Iris pigment epithelial cell (primary cell): ENCODE data around the gene UFM1.
"Not testable (repeated sequence)": the region's sequence is repeated elsewhere in the genome, so short reads cannot be mapped to it uniquely, and the experiment has no call there.

Source experiments
- DNase-seq: peaks from one replicate; pipeline ENCODE4 v3.0.0-alpha.2; 2011; ENCODE audit warnings: low read depth

Gene UFM1

DNA sequence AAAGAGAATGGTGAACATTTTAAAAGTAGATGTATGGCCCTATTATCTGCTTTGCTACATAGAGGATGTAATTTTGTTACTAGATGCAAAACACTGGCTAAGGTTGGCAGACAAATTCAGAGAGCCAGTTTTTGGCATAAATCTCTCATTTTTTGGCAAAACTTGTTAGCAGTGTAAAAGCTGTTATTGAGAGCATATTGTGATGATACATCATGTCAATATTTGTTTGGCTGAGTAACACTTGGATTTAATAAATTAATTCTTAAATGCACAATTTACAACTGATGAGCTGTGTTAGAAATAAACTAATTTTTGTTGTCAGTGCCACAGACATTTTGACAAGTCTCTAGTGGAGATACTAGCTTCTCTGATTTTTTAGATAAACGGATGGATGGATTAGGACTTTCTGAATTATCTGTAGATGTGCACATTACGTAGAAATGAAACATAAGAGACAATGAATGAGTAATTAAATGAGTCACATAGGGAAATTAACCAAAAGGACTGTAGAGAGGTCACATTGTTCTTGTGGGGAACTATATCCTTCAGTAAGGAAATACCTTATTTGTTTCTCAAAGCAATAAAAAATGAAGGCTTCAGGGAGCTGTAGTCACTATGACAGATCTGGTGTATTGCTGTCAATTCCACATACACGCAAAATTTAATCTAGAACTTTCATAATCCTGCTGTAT is 17.4 kb downstream of the UFM1 start:
- peak; percentile 66 for DNase-seq

DNA sequence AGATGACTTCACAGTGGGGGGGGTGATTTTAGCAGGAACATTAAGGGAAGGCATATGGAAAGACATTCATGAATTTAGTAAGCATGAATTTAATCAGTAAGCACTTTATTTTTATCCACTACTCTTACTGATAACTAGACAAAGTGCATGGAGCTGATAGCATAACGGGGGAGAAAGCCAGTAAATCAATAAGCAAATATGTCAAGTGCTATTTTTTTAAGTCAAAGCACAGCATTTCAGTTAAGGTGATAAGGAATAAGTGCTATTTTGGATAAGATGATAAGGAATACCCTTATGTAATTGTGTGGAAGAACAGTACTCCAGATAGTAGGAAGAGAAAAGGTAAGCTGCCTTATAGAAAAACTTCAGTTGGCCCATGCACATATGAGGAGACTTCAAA is 19.4 kb downstream of the UFM1 start:
- DNase-seq = no peak

DNA sequence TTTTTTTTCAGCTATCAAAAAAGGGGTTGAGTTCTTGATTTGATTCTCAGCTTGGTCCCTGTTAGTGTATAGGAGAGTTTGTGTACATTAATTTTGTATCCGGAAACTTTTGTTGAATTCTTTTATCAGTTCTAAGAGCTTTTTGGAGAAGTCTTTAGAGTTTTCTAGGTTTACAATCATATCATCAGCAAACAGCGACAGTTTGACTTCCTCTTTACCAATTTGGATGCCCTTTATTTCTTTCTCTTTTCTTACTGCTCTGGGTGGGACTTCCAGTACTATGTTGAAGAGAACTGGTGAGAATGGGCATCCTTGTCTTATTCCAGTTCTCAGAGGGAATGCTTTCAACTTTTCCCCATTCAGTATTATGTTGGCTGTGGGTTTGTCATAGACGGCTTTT is 20.4 kb downstream of the UFM1 start:
- not testable (repeated sequence) for DNase-seq

DNA sequence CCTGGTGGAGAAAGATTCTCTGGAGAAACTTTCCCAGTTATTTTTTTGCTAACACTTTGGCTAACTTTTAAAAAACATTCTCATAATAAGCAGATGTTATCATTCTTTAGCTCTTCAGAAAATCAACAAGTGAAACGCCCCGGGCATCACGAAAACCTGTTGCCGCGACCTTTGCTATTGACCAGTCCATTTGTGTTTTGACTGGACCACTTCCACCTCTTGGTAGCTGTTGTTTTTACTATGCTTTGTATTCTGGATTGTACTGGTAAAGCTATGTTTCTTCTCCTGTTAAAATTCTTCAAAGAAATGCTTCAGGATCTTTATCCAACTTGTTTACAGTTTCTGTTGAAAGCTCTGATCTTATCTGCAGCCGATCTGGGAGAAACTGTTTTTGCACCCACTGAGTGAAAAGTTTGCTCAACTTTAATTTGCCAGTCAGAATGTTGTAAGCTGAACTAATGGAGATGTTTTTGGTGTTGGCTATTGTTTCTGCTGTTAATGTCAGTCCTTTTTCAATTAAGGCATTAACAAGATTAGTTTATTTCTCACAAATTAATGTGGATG is 23.3 kb downstream of the UFM1 start:
- peak; percentile 51 for DNase-seq

DNA sequence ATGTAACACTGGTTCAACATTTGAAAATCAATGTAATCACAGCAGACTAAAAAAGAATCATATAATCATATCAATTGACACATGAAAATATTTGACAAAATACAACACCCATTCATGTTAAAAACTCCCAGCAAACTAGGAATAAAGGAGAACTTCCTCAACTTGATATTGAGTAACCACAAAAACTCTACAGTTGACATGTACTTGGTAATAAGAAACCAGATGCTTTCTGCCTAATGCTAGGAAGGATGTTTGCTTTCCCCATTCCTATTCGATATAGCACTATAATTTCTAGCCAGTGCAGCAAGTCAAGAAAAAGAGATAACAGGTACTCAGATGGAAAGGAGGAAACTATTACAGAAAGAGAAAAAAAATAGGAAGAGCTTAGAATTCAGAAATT is 26.9 kb downstream of the UFM1 start:
- peak; percentile 64 for DNase-seq

DNA sequence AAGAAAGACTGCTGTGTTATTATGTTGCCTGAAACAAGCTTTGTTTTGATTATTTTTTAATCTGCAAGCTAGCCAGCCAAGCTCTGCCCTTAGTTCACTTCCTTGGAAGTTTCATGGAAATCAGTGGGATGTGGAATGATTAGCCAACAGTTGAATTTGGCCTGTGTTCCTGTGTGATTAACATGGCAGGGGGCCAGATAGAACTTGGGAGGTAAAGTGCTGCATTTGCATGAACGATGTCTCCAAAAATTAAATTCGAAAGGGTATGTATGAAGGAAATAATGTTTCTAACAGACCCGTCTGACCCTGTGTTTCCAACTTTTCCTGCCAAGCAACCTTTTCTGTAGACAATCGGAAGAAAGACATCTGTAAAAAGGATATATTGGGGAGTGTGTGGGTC is 32.2 kb downstream of the UFM1 start:
- DNase-seq = no peak

DNA sequence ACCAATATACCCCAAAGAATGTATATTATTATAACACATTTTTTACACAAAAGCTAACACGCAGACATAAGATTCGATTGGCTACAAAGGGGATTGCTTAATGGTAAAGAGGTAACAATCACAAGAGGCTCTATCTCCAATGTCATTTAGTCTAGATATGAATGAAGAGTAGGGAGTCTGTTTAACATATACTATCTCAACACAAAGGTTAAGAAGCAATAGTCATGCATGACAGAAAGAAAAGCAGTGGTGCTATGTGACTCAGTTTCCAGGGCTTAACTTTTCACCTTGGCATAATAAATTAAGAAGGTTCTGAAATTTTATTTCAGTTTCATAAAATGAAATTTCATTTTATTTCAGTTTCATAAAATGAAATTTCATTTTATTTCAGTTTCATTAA is 33.3 kb downstream of the UFM1 start:
- no peak for DNase-seq

DNA sequence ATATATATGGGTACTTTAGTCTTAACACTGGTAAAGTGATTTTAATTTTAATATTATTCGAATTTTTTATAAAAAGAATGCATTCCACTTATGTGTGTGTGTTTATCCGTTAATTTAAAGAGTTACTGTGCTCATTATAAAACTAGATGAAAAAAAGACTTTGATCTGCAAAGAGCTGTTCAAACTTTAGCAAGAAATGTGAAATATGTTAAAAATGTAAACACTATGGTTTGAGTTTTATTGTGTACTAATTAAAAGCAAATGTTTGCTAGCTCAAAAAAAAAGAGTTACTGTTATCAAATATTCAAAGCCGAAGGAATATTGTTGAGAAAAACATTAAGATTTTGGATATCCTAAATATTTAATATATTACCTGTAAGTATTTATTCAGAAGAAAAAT is 34.5 kb downstream of the UFM1 start:
- no peak for DNase-seq

DNA sequence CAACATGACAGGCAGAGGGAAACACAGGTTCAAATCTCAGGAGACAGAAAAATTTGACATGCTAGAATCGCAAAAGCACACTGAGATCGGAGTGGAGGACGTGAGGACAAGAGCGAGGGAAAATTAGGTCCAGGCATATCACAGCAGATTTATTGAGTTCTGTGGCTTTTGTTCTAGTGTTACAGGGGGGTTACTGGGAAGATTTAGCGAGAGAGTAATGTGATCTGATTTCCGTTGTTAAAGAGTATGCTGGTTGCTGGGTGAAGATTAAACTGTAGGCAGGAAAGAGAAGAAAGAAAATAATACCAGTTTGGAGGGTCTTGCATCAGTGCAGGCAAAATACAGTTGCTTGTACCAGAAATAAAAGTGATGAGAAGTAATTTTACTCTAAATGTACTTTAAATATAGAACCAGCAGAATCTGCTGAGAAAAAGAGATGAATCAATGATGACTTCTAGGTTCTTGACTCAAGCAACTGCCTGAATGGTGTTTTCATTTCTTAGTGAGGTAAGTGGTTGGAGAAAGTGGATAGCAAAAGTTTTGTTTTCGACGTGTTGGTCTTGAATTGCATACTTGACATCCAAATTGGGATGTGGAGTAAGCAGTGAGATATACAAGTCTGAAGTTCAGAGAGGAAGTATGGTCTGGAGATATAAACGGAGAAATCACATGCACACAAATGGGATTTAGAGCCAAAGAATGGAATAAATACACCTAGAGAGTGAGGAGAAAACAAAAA is 35.7 kb downstream of the UFM1 start:
- DNase-seq = peak; percentile 70

DNA sequence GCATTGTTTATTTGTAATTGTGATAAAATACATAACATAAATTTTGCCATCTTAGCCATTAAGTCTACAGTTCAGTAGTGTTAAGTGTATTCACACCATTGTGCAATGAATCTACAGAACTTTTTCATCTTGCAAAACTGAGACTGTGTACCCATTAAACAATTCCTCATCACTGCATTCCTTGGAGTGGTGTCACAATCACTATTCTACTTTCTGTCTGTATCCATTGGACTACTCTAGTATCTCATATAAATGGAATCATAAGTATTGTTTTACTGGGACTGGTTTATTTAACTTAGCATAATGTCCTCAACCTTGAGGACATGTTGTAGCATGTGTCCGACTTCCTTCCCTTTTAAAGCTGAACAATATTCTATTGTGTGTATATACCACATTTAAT is 36.8 kb downstream of the UFM1 start:
- DNase-seq = peak; percentile 89

DNA sequence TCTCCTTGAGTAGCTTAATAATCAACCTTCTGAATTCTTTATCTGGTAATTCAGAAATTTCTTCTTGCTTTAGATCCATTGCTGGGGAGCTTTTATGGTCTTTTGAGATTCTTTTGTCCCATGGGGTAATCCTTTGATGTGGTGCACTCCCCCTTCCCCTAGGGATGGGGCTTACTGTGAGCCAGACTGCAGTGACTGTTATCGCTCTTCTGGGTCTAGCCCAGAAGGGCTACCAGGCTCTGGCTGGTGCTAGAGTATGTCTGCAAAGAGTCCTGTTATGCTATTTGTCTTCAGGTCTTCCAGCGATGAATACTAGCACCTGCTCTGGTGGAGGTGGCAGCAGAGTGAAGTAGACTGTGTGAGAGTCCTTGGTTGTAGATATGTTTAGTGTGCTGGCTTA is 41.7 kb downstream of the UFM1 start:
- no peak for DNase-seq

DNA sequence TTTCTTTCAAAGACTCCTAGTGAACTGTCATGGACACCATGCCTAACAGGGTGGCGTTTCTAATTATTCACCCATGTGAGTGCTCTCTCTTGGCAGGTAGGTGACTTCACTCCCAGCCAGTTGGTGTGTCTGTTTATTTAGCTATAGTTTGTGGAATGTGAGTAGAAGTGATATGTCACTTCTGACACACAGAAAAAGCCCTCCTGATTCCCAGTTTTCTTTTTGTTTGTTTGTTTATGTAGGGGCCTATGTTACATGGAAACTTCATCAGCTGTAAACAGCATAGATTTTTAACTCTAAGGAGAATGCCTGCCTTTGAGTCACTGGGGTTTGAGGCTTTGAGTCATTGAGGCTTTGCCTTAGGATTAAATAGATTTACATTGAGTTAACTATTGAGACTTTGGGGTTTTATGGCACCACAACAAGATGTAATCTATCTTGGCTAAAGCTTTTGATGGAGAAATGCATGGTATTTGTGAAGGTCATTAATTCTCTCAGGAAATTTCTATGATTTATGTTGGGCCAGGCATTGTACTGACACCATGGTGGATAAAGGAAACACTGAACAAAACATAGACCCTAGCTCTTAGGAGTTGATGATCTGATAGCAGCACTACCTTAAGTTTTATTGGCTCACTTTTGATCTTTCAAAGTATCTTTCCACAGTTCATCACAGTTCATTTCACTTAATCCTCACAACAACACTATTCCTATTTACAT is 45.3 kb downstream of the UFM1 start:
- DNase-seq = peak; percentile 93

DNA sequence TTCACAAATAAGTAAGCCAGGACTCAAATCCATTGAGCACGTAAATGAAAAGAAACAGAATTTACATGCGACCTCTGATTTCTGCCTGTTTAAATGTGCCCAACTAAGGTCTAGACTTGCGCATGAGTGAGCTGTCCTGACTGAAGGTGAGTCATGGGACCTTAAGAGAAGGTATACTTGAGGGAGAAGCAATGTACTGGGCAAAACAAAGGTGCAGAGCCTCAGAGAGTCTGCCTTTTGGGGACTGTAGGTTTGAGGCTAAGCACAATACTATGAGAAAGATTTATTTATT is 45.8 kb downstream of the UFM1 start:
- peak; percentile 81 for DNase-seq

DNA sequence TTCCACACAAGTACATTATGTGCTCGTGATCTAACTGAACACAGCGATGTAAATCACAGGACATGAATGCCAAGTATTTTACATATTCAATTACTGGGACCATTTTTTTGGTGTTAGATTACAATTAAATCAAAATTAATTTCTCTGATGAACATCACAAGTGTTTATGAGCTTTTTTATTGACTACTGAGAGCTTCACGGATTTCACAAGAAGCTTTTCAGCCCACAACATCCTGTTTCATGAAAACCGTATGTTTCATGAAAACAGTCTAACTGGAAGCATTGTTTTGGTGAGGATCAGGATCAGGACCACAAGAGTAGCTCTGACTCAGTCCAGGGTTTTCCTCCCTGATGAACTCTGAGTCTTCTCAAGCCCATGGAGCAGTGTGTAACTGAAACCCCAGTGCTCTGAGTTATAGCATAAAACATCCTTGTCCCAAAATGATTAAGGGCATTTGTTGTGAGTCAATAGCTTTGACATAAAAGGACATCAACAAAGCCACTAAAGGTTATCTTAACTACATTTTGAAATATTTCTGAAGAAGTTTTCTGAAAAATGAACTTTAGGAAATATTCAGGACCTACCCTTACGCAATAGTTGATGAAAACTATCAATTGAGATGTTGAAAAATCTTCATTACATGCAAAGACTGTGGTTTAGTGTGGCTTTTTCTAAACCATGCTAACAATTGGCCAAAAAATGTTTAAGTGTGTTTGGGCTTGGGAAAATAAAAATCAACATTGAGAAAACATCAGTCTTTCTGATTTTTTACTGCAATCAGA is 49.3 kb downstream of the UFM1 start:
- peak; percentile 99 for DNase-seq

DNA sequence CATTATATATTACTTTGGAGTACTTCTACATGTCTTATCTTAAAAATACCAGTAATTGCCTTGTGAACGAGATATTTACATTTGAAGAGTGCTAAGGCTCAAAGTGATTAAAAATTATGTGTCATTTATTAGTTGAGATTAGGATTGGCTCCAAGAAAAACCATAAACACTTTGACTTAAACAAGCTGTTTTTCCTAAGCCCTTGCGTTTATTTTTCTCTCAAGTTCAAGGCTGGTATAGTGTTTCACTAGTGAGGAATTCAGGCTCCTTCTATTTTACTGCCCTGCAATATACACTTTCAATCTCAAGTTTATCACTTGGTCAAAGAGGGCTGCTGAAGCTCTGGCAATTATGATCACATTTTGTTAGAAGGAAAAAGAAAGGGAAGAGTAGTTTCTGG is 49.9 kb downstream of the UFM1 start:
- DNase-seq = peak; percentile 59

DNA sequence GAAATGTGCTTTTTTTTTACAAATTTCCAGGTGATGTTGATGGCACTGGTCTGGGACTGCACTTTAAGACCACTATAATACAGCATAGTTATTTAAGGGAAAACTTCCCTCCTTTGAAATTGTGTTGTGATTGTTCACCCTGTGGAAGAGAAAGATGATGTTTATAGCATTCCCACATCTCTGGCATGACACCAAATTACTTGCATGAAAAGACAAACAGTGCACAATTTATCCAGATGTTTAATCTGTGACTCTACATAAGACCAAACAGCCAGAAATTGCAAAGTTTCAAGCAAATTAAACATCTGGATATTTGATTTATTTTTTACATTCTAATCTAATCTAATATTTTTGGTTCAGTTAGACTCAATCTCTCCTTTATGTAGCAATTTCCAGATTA is 51.6 kb downstream of the UFM1 start:
- DNase-seq = no peak

DNA sequence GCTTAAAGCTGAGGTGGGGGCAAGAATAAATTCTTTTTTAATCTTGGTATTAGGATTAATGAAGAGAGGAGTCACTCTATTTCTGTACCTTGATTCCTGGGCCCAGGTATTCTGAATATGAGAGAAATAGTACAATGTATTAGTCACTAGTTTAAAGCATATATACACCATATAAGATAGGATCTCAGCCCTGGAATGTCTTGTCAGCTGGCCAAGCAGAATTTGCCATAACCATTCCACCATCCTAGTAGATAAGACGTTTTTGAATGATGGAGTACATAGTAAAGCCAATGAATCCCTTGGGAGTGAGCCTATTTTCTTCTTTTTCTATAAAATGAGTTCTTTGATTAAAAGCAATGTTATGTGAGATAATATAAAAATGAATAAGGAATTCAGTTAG is 55.6 kb downstream of the UFM1 start:
- DNase-seq = no peak

DNA sequence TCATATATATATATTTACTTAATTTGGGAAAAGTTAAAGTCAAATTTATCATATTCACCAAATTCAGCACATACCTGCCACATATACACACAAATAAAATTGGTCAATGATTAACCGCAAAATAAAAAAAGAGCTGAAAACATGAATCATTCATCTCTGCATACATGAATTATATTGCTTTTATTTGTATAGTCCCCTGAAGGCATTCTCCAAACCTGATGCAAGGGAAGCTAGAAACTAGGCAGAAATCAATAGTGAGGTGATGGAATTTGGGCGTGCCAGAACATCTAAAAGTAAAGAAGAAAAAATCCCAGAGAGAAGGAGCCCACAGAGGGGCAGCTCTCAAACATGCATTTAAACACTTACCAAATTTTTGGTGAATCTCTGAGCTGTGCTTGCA is 60.1 kb downstream of the UFM1 start:
- no peak for DNase-seq

DNA sequence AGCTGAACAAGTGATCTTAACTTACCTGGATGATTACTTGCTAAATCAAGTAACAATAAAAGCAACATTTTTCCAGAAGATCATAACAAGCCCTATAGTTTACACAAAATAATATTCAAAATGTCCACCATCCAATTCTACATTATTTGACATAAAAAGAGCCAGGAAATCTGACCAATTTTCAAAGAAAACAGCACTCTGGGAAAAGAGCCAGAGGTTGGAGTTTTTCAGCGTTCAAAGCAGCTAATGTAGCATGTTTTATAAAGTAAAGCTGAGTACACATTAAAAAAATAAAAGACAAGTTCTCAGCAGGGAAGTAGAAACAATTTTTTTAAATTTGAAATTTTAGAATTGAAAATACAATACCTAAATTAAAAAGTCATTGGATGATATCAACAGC is 62.6 kb downstream of the UFM1 start:
- DNase-seq = no peak
